Neural progenitor cell (in vitro differentiated cells): Measurements from ENCODE around the gene ABCF3.

ENCODE experiments used
- EZH2 ChIP-seq: fragments of 200-600 bp; sonication (generic); IDR thresholded peaks from 2 replicates; pipeline ENCODE4 v1.6.1; 2017; ENCODE audit warnings: antibody characterized with exemption, mild to moderate bottlenecking, moderate library complexity
- EZH2phosphoT487 ChIP-seq: fragments of 200-600 bp; sonication (generic); IDR thresholded peaks from 2 replicates; pipeline ENCODE4 v1.6.1; 2017; ENCODE audit warnings: antibody characterized with exemption
- TF ChIP-seq, protein P1 (sequence below): fragments of 200-600 bp; sonication (generic); IDR thresholded peaks from 2 replicates; pipeline ENCODE4 v1.5.1; 2017; ENCODE audit warnings: antibody characterized with exemption, mild to moderate bottlenecking

- TF ChIP-seq, protein P1, sequence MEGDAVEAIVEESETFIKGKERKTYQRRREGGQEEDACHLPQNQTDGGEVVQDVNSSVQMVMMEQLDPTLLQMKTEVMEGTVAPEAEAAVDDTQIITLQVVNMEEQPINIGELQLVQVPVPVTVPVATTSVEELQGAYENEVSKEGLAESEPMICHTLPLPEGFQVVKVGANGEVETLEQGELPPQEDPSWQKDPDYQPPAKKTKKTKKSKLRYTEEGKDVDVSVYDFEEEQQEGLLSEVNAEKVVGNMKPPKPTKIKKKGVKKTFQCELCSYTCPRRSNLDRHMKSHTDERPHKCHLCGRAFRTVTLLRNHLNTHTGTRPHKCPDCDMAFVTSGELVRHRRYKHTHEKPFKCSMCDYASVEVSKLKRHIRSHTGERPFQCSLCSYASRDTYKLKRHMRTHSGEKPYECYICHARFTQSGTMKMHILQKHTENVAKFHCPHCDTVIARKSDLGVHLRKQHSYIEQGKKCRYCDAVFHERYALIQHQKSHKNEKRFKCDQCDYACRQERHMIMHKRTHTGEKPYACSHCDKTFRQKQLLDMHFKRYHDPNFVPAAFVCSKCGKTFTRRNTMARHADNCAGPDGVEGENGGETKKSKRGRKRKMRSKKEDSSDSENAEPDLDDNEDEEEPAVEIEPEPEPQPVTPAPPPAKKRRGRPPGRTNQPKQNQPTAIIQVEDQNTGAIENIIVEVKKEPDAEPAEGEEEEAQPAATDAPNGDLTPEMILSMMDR = no peak
- TF ChIP-seq EZH2 (no peak), EZH2phosphoT487 (no peak)
These were observed 377 bp upstream of the ABCF3 start for GRCh38 chr3:184185461-184186183.
